ENCODE results near the gene COQ2.
"Not testable (repeated sequence)": the region's sequence is repeated elsewhere in the genome, so short reads cannot be mapped to it uniquely, and the experiment has no call there.

Gene COQ2

DNA sequence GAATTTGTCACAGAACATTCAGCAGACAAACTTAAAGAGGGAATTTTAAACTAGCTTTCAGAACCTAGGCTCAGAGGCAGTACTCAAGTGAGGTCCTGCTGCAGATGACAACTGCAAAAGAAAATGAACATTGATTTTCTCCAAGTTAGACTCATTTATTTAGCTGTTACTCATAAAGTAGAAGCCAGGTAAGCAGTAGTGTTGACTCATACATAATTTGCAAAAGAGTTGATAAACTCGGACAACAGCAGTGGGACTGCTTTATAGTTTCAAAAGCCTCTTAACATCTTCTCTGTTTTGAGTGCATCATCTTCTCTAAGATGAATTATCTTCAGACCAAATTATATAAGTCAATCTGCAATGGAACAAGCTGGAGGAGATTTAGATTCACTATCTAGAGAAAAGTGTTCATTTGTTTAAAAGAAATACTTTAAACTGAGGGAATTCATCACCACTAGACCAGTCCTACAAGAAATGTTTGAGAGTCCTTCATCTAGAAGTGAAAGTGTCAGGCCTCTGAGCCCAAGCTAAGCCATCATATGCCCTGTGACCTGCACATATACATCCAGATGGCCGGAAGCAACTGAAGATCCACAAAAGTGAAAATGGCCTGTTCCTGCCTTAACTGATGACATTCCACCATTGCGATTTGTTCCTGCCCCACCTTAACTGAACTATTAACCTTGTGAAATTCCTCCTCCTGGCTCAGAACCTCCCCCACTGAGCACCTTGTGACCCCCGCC, 49.5 kb downstream of the COQ2 start:
- no peaks in the 10 kb centered on the region for H3K27me3 ChIP-seq
- H3K4me1 ChIP-seq: peaks cover 10 to 83% (median 30%) of the 10 kb centered on the region in 10 experiments; a peak in 19 of 20 replicates
- no peak overlapping the region for H3K4me3 ChIP-seq
- H4K20me1 ChIP-seq: no peaks in the 10 kb centered on the region
- peaks cover 0 to 4% (median 0%) of the 10 kb centered on the region in 11 experiments; a peak in 1 of 22 replicates for H3K9me3 ChIP-seq (replicated peaks in 1 of 11)
- peaks cover 0 to 32% (median 9%) of the 10 kb centered on the region in 11 experiments; a peak in 14 of 22 replicates for H3K36me3 ChIP-seq
- H3K9ac ChIP-seq: no peak overlapping the region
- no peak for TF ChIP-seq Cebpa-rat (IDR thresholded peaks at IDR 0.05)
- H3K4me2 ChIP-seq: no peak overlapping the region
- H3K27ac ChIP-seq: peak overlapping the region in 3 of 11 experiments; percentile 1 to 51 (median 4); a peak in 3 of 22 replicates

- H3K4me3 ChIP-seq, H4K20me1 ChIP-seq, H3K9ac ChIP-seq, H3K27me3 ChIP-seq, H3K4me2 ChIP-seq: not testable (repeated sequence)
- Histone ChIP-seq H3K4me1 (peaks cover 10 to 82% (median 27%) of the 10 kb centered on the region in 10 experiments; a peak in 19 of 20 replicates), H3K27ac (peak overlapping the region in 3 of 11 experiments; percentile 76 to 92 (median 80); a peak in 5 of 22 replicates), H3K9me3 (replicated peaks in 1 of 11) (peaks cover 0 to 11% (median 0%) of the 10 kb centered on the region in 11 experiments; a peak in 6 of 22 replicates), H3K36me3 (peaks cover 0 to 39% (median 15%) of the 10 kb centered on the region in 11 experiments; a peak in 17 of 22 replicates)
Observed at GRCh38 chr4:83234387-83234786, 50.2 kb downstream of the COQ2 start.

- Histone ChIP-seq H3K36me3 (peaks cover 0 to 26% (median 11%) of the 10 kb centered on the region in 11 experiments; a peak in 15 of 22 replicates), H3K4me2 (peak overlapping the region in 9 of 11 experiments; percentile 24 to 75 (median 63); a peak in 18 of 22 replicates), H3K27me3 (no peaks in the 10 kb centered on the region), H3K4me3 (no peak overlapping the region), H4K20me1 (no peaks in the 10 kb centered on the region), H3K27ac (peak overlapping the region in 10 of 11 experiments; percentile 18 to 92 (median 76); a peak in 20 of 22 replicates), H3K9me3 (replicated peaks in 1 of 11) (peaks cover 0 to 19% (median 0%) of the 10 kb centered on the region in 11 experiments; a peak in 6 of 22 replicates), H3K4me1 (peaks cover 10 to 65% (median 27%) of the 10 kb centered on the region in 10 experiments; a peak in 19 of 20 replicates), H3K9ac (peak overlapping the region in 6 of 11 experiments; percentile 9 to 74 (median 54); a peak in 10 of 22 replicates)
- peak in 1 of 11 experiments; percentile 44; a peak in 2 of 22 replicates for TF ChIP-seq Cebpa-rat (IDR thresholded peaks at IDR 0.05)
Observed at GRCh38 chr4:83232082-83232481, 52.5 kb downstream of the COQ2 start.

- TF ChIP-seq Cebpa-rat (IDR thresholded peaks at IDR 0.05): peak in 9 of 11 experiments; percentile 28 to 96 (median 92); a peak in 15 of 22 replicates
- peak overlapping the region in 10 of 11 experiments; percentile 18 to 92 (median 76); a peak in 20 of 22 replicates for H3K27ac ChIP-seq
Observed at GRCh38 chr4:83231620-83232076, 53.0 kb downstream of the COQ2 start.

GRCh38 chr4:83230928-83231327, 53.7 kb downstream of the COQ2 start:
- Histone ChIP-seq H3K4me1 (peaks cover 10 to 54% (median 27%) of the 10 kb centered on the region in 10 experiments; a peak in 19 of 20 replicates), H3K9me3 (replicated peaks in 1 of 11) (peaks cover 0 to 19% (median 0%) of the 10 kb centered on the region in 11 experiments; a peak in 6 of 22 replicates), H3K9ac (peak overlapping the region in 7 of 11 experiments; percentile 2 to 74 (median 57); a peak in 9 of 22 replicates), H3K4me2 (peak overlapping the region in 9 of 11 experiments; percentile 32 to 75 (median 63); a peak in 17 of 22 replicates), H3K36me3 (peaks cover 0 to 25% (median 11%) of the 10 kb centered on the region in 11 experiments; a peak in 15 of 22 replicates), H3K27me3 (no peaks in the 10 kb centered on the region), H4K20me1 (no peaks in the 10 kb centered on the region), H3K4me3 (0 out of 20 replicates have a peak overlapping the region, but pooled peaks of 1 of the 10 experiments have one; percentile 8), H3K27ac (peak overlapping the region in 10 of 11 experiments; percentile 41 to 92 (median 76); a peak in 18 of 22 replicates)
- no peak for TF ChIP-seq Cebpa-rat (IDR thresholded peaks at IDR 0.05)

More at GRCh38 chr4:83231620-83232076, 53.0 kb downstream of the COQ2 start:
- H3K9me3 ChIP-seq (replicated peaks in 1 of 11): peaks cover 0 to 19% (median 0%) of the 10 kb centered on the region in 11 experiments; a peak in 6 of 22 replicates
- peak overlapping the region in 10 of 11 experiments; percentile 24 to 75 (median 62); a peak in 18 of 22 replicates for H3K4me2 ChIP-seq
- no peaks in the 10 kb centered on the region for H4K20me1 ChIP-seq
- H3K36me3 ChIP-seq: peaks cover 0 to 25% (median 11%) of the 10 kb centered on the region in 11 experiments; a peak in 15 of 22 replicates
- H3K4me3 ChIP-seq: no peak overlapping the region
- peaks cover 10 to 61% (median 27%) of the 10 kb centered on the region in 10 experiments; a peak in 19 of 20 replicates for H3K4me1 ChIP-seq
- no peaks in the 10 kb centered on the region for H3K27me3 ChIP-seq
- H3K9ac ChIP-seq: peak overlapping the region in 7 of 11 experiments; percentile 2 to 74 (median 57); a peak in 10 of 22 replicates

DNA sequence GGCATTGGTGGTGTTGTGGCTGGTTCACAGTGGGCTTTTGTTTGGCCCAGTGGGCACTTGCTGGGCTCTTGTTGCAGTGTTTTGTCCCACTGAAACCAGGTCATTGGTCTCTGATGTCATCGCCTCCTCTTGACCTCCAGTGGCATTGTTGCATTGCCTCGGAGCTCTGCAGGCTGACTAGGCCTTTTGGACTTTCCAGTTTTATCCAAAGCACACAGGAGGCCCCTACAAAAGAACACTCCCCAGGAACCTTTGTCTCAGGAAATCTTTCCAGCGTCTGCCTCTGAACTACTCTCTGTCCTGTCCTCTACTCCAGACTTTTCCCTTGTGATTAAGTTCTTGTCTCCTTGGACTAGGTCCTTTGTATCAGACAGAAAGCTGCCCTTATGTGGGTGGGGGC, 54.8 kb downstream of the COQ2 start:
- TF ChIP-seq Cebpa-rat (IDR thresholded peaks at IDR 0.05): no peak
- Histone ChIP-seq H3K27me3 (no peaks in the 10 kb centered on the region), H3K4me1 (peaks cover 10 to 43% (median 27%) of the 10 kb centered on the region in 10 experiments; a peak in 19 of 20 replicates), H3K27ac (peak overlapping the region in 8 of 11 experiments; percentile 27 to 92 (median 76); a peak in 11 of 22 replicates), H3K4me2 (peak overlapping the region in 3 of 11 experiments; percentile 60 to 75 (median 73); a peak in 3 of 22 replicates), H3K9me3 (replicated peaks in 1 of 11) (peaks cover 0 to 19% (median 0%) of the 10 kb centered on the region in 11 experiments; a peak in 6 of 22 replicates), H3K36me3 (peaks cover 0 to 22% (median 11%) of the 10 kb centered on the region in 11 experiments; a peak in 15 of 22 replicates), H4K20me1 (no peaks in the 10 kb centered on the region), H3K9ac (peak overlapping the region in 1 of 11 experiments; percentile 24; a peak in 1 of 22 replicates), H3K4me3 (no peak overlapping the region)

GRCh38 chr4:83228231-83228630, 56.4 kb downstream of the COQ2 start:
- Histone ChIP-seq H4K20me1 (no peaks in the 10 kb centered on the region), H3K36me3 (peaks cover 0 to 24% (median 11%) of the 10 kb centered on the region in 11 experiments; a peak in 15 of 22 replicates), H3K9me3 (replicated peaks in 1 of 11) (peaks cover 0 to 19% (median 0%) of the 10 kb centered on the region in 11 experiments; a peak in 6 of 22 replicates), H3K4me1 (peaks cover 10 to 38% (median 27%) of the 10 kb centered on the region in 10 experiments; a peak in 19 of 20 replicates), H3K27me3 (no peaks in the 10 kb centered on the region), H3K4me2 (no peak overlapping the region), H3K4me3 (no peak overlapping the region), H3K27ac (peak overlapping the region in 1 of 11 experiments; percentile 21; a peak in 2 of 22 replicates), H3K9ac (no peak overlapping the region)
- TF ChIP-seq Cebpa-rat (IDR thresholded peaks at IDR 0.05): no peak

DNA sequence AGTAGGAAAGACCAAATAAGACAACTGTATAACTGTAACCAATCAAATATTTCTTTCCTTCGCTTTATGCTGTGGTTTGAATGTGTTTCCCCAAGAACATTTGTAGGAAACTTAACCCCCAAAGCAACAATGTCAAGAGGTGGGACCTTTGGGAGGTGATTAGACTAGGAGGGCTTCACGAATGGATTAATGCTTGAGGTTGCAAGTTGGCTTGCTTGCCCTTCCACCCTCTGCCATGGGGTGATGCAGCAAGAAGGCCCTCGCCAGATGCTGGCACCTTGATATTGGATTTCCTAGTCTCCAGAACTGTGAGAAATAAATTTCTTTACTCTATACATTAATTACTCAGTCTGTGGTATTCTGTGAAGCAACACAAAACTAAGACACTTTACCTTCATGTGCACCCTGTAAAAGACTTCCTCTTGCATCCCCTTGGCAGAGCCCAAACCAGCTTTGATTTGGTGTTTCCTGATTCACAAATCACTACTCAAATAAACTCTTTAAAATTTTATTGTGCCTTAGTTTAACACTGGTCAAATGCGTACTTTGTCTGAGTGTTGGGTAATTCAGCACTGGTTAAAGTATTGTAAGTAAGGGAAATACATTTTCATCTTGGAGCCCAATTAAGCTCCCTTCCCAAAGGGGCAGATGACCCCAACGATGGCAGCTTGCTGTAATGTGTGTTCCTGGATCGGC, 59.9 kb downstream of the COQ2 start:
- no peak for TF ChIP-seq Cebpa-rat (IDR thresholded peaks at IDR 0.05)
- H3K9ac ChIP-seq: no peak overlapping the region
- H3K4me2 ChIP-seq: no peak overlapping the region
- no peaks in the 10 kb centered on the region for H4K20me1 ChIP-seq
- H3K4me1 ChIP-seq: peaks cover 0 to 10% (median 6%) of the 10 kb centered on the region in 10 experiments; a peak in 13 of 20 replicates
- H3K9me3 ChIP-seq (replicated peaks in 1 of 11): peaks cover 0 to 13% (median 0%) of the 10 kb centered on the region in 11 experiments; a peak in 6 of 22 replicates
- no peaks in the 10 kb centered on the region for H3K27me3 ChIP-seq
- H3K27ac ChIP-seq: peak overlapping the region in 1 of 11 experiments; percentile 9; a peak in 1 of 22 replicates
- peaks cover 0 to 17% (median 5%) of the 10 kb centered on the region in 11 experiments; a peak in 12 of 22 replicates for H3K36me3 ChIP-seq
- no peak overlapping the region for H3K4me3 ChIP-seq
